NT2/D1 (cell line): ENCODE data around the gene CDK5R1.

Source experiments
- DNase-seq: peaks from one replicate; pipeline ENCODE4 v3.0.0-alpha.2; 2011; ENCODE audit warnings: low read depth, low spot score
- H3K27me3 ChIP-seq: 2 replicates; pipeline ENCODE4 v1.6.0; 2011; ENCODE audit warnings: mild to moderate bottlenecking; ENCODE audit not compliant: insufficient read length, insufficient read depth
- H3K36me3 ChIP-seq: 2 replicates; pipeline ENCODE4 v1.6.1; 2011; ENCODE audit warnings: mild to moderate bottlenecking, low read length, mixed read lengths; ENCODE audit not compliant: insufficient read depth, insufficient read length
- H3K4me1 ChIP-seq: 2 replicates; pipeline ENCODE4 v1.5.1; 2011; ENCODE audit not compliant: insufficient read depth, insufficient read length
- H3K4me3 ChIP-seq: 2 replicates; pipeline ENCODE4 v1.5.1; 2011; ENCODE audit warnings: low read depth; ENCODE audit not compliant: insufficient read length
- H3K9ac ChIP-seq: 2 replicates; pipeline ENCODE4 v1.6.0; 2011; ENCODE audit warnings: low read depth; ENCODE audit not compliant: insufficient read length
- H3K9me3 ChIP-seq: 2 replicates; pipeline ENCODE4 v1.5.1; 2011; ENCODE audit warnings: mild to moderate bottlenecking, low read length; ENCODE audit not compliant: insufficient read depth
- SUZ12 ChIP-seq: IDR thresholded peaks from 2 replicates; pipeline ENCODE4 v1.6.1; 2011; ENCODE audit not compliant: insufficient read length, insufficient read depth; ENCODE audit errors: extremely low read depth
- YY1 ChIP-seq: IDR thresholded peaks from 2 replicates; pipeline ENCODE4 v1.6.1; 2011; ENCODE audit not compliant: insufficient read length, insufficient read depth
- ZNF274 ChIP-seq: IDR thresholded peaks from 2 replicates; pipeline ENCODE4 v1.6.1; 2011; ENCODE audit warnings: mild to moderate bottlenecking, low read depth, low read length

The CDK5R1 gene

DNA sequence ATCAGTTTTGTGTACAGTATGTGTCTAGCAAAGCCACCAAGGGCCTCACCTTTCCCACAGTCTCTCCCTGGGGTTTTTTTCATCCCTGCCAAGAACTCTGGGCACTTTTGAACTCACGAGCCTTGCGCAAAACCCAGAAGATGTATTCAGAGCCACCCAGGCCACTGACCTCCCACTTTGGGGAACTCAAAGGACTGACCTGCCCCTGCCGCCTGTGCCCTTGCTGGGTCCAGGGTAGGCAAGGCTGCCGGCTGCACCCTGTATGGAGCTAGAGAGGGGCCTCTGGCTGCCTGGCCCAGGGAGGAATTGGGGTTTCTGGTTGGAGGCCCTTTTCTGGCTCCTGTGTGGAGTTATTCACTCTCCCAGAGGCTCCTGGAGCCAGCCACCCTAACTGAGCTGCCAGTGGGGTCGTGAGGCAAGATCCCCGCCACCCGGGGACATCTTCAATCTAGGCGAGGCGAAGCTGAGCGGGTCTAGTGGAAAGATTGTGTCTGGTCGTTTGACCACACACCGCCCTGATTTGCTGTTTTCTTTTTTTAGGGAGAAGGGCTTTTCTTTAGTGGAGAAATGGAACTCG is 1.9 kb downstream of the CDK5R1 start:
- no peak for DNase-seq
- no peaks in the 10 kb centered on the region for H3K9me3 ChIP-seq
- TF ChIP-seq SUZ12 (no peak), ZNF274 (no peak), YY1 (no peak)
- H3K4me1 ChIP-seq = peaks cover 21% of the 10 kb centered on the region
- no peak overlapping the region for H3K4me3 ChIP-seq
- no peaks in the 10 kb centered on the region for H3K27me3 ChIP-seq
- H3K9ac ChIP-seq = no peak overlapping the region
- H3K36me3 ChIP-seq = peaks cover 30% of the 10 kb centered on the region

DNA sequence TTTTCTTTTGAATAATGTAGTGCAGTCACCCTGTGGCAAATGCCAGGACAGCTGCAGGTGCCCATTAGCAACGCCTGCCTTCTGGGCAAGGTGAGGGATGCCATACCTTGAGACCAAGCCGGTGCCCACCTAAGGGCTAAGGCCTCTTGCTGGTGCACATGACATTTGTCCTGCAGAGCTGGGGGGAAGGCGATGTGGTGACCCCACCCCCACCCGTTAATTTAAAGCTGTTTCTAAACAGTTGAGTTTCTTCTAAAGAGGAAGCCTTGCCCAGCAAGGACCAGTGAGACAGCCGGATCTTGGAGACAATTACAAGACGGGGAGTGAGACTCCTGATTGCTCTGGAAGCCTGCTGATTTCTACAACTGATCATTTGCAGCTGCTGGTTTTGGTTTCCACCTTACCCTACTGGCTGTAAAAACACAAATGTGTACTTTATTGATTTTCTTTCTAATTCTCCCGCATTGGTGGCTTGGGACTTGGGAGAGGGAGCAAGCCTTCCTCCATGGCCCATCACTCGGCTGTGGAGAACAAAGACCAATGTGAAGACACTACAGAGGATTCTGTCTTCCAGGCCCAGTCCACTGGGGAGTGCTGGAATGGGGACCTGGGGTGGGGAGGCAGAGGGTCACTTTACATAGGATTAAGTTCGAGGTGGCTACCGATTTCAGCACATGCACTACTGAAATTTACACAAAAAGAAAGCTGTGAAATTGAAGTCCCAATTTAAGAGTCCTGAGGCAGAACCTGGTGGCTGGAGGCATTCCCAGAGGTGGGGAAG is 2.7 kb downstream of the CDK5R1 start:
- Histone ChIP-seq H3K9ac (no peak overlapping the region), H3K36me3 (peaks cover 30% of the 10 kb centered on the region), H3K4me3 (no peak overlapping the region)

DNA sequence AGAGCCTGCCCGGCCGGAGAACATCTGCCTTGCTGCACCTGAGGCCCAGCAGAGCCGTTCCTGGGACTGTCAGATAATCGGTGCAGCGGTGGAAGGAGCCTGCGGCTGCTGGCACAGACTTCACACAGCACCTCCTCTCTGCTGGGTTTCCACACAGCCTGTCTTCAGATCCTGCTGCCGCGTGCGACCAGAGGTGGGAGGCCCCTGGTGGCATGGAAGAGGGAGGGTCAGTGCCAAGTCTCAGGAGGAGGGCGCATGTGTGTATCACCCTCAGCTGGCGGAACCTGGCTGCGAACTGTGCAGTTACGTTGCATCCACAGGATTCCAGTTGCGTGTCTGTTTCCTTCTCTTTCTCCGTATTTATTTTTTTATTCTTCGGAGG is 3.3 kb downstream of the CDK5R1 start:
- peaks cover 15% of the 10 kb centered on the region for H3K4me1 ChIP-seq
- no peaks in the 10 kb centered on the region for H3K27me3 ChIP-seq
- H3K9me3 ChIP-seq = no peaks in the 10 kb centered on the region
- no peak for TF ChIP-seq ZNF274
- no peak overlapping the region for H3K9ac ChIP-seq
- H3K36me3 ChIP-seq = peaks cover 30% of the 10 kb centered on the region
- H3K4me3 ChIP-seq = no peak overlapping the region
- no peak for DNase-seq

More for the DNA sequence above, 2.7 kb downstream of the CDK5R1 start:
- Histone ChIP-seq H3K4me1 (peaks cover 15% of the 10 kb centered on the region), H3K27me3 (no peaks in the 10 kb centered on the region), H3K9me3 (no peaks in the 10 kb centered on the region)
- DNase-seq = no peak
- TF ChIP-seq YY1 (no peak), ZNF274 (no peak), SUZ12 (no peak)

DNA sequence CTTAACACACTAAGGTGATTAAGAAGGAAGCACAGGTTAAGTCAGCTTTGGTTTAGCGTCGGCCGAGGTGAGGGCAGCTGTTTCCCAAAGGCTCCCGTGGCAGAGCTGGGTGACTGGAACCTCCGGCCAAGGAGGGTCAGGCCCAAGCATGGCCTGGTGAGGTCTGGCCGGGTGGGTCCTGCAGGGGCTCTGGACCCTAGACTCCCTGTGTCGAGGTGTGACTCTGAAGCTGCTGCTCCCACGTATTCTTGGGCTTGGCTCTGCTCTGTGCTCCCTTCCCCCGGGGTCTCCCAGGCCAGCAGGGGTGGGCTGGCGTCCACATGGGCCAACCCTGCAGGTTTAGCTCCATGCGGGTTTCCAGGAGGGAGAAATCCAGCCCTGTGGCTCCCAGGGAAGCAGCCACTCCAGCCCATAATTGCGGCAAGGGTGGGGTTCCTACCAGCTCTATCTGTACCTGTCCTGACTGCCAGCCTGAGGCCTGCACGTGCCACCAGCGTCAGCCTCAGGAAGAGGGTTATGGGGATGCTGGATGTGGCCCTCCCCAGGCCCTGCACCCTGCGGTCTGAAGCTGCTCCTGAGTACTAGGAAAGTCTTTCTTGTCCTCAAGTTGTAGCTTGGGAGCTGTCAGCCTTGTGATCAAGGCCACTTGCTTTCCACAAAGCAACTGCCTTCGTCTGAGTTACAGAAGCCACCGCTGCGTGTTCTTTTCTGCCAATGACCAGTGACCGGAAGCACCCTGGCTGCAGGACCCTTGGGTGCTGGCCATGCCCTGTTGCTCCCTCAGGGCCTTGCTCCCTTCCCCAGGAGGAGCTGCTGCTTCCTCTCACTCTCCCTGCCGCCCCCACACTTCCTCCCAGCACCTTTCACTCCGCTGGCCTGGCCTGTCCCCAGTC is 4.8 kb downstream of the CDK5R1 start:
- H3K36me3 ChIP-seq = peaks cover 30% of the 10 kb centered on the region
- no peak overlapping the region for H3K9ac ChIP-seq
- H3K27me3 ChIP-seq = no peaks in the 10 kb centered on the region
- TF ChIP-seq ZNF274 (no peak), SUZ12 (no peak), YY1 (no peak)
- H3K4me1 ChIP-seq = peaks cover 15% of the 10 kb centered on the region
- no peaks in the 10 kb centered on the region for H3K9me3 ChIP-seq
- H3K4me3 ChIP-seq = no peak overlapping the region
- DNase-seq = no peak

DNA sequence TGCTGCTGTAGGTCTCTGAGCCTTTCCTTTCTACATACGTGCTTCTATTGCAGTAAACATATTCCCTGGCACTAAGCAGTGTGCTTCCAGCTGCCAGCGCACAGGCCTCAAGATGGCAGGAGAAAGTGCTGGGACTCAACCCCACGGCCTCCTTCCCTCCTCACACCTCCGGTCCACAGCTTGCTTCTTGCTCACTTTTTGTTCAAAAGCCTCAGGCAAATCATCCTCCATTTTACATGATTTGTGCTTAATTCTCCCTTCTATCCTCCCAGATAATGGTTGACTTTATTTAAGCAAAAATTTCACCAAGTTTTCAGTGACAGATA is 5.4 kb downstream of the CDK5R1 start:
- DNase-seq = no peak
- H3K4me3 ChIP-seq = no peak overlapping the region
- no peaks in the 10 kb centered on the region for H3K9me3 ChIP-seq
- H3K4me1 ChIP-seq = peaks cover 15% of the 10 kb centered on the region
- no peak for TF ChIP-seq ZNF274
- TF ChIP-seq SUZ12 = no peak
- TF ChIP-seq YY1 = no peak
- peaks cover 30% of the 10 kb centered on the region for H3K36me3 ChIP-seq
- H3K27me3 ChIP-seq = no peaks in the 10 kb centered on the region
- H3K9ac ChIP-seq = no peak overlapping the region

DNA sequence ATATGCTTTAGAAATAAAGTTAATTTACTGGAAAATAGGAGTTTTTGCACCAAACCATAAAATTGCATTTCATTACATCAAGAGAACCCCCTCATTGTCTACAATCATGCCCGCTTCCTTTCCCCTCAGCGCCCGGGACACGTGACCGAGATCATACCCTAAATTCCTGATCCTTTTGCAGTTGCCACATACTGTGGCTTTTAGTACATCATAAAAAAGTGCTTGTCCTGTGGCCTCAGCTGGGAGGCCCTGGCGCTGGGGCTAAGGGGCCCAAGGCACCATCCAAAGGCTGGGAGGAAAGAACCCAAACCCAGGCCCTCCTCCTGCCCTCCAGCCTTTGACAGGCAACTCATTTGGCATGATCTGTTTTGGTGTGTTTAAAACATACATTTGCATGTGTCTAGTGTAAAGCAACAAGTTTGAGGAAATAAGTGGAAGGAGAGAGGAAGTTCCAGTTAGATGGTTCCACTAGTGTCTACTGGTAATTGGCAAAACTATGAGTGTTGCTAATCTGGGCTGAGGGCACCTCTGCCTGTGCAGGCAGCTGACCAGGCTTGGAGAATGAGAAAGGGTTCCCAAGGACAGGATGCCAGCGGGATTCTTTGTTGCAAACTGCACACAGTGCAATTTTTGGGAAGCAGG is 6.0 kb downstream of the CDK5R1 start:
- H3K9ac ChIP-seq = no peak overlapping the region
- H3K4me3 ChIP-seq = no peak overlapping the region
- peaks cover 17% of the 10 kb centered on the region for H3K4me1 ChIP-seq
- H3K9me3 ChIP-seq = no peaks in the 10 kb centered on the region
- TF ChIP-seq SUZ12 (no peak), YY1 (no peak), ZNF274 (no peak)
- no peaks in the 10 kb centered on the region for H3K27me3 ChIP-seq
- no peak for DNase-seq
- peaks cover 29% of the 10 kb centered on the region for H3K36me3 ChIP-seq

DNA sequence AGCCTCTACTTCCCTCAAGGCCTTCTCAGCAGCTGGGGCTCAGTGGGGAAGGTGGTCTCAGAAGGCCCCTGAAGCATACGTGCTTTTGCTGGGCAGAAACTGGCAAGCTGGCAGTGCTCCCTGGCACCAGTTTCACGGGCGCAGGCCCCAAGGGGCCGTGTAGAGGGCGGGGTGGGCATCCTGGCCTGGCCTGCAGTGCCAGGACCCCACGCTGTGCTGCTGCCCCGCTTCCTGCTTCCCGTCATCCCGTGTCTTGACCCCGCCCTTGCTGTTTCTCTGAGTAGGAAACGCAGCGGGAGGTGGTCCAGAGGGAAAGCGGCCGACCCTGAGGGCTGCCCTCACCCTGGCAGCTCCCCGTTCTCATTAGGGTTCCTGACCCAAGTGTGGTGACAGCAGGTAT is 6.8 kb downstream of the CDK5R1 start:
- no peak overlapping the region for H3K4me3 ChIP-seq
- TF ChIP-seq SUZ12 (no peak), YY1 (no peak), ZNF274 (no peak)
- peaks cover 21% of the 10 kb centered on the region for H3K36me3 ChIP-seq
- no peak overlapping the region for H3K9ac ChIP-seq
- H3K4me1 ChIP-seq = peaks cover 18% of the 10 kb centered on the region
- no peak for DNase-seq
- no peaks in the 10 kb centered on the region for H3K9me3 ChIP-seq
- H3K27me3 ChIP-seq = no peaks in the 10 kb centered on the region
